CD4-positive, alpha-beta memory T cell (primary cell): Measurements from ENCODE around the gene RERE. TPM values are rescaled to one million over a fixed set of nuclear protein-coding genes. Genes with fewer than 3 reads are reported as not detected.
A peak's percentile ranks its signal among the peaks of the same experiment; 100 is the strongest.

Source experiments
- CTCF ChIA-PET: fragments of 350-600 bp; sonication (Branson Sonifier 250); formaldehyde crosslinking; loops from one replicate; lab custom pipeline; 2021; ENCODE audit warnings: inconsistent platforms; ENCODE audit not compliant: partially characterized antibody; lab: Charles Lee
- POLR2A ChIA-PET: fragments of 350-600 bp; sonication (Branson Sonifier 250); formaldehyde crosslinking; loops from one replicate; lab custom pipeline; 2021; ENCODE audit not compliant: partially characterized antibody; lab: Charles Lee
- DNase-seq, 5 donors: peaks; one replicate each; pipeline versions ENCODE4 v3.0.0 to v3.0.0-alpha.2; 2020 to 2022; ENCODE audit warnings: mixed read lengths in 1 of 5
- H3K27ac ChIP-seq: one replicate; pipeline ENCODE4 v1.7.0; 2013; ENCODE audit warnings: low read depth, low read length
- H3K27me3 ChIP-seq: 2 replicates; pipeline ENCODE4 v1.7.0; 2013; ENCODE audit warnings: mild to moderate bottlenecking, low read length, moderate library complexity; ENCODE audit not compliant: insufficient read depth
- H3K36me3 ChIP-seq: 2 replicates; pipeline ENCODE4 v1.7.0; 2013; ENCODE audit warnings: mild to moderate bottlenecking, low read length, moderate library complexity; ENCODE audit not compliant: insufficient read depth
- H3K4me1 ChIP-seq: 2 replicates; pipeline ENCODE4 v1.7.0; 2013; ENCODE audit warnings: mild to moderate bottlenecking, low read length, moderate library complexity; ENCODE audit not compliant: insufficient read depth
- H3K4me3 ChIP-seq, 2 donors: one replicate each; pipeline ENCODE4 v1.7.0; 2013; ENCODE audit warnings: low read length in 2 of 2, mild to moderate bottlenecking in 1 of 2
- H3K9me3 ChIP-seq, 2 donors: one replicate each; pipeline ENCODE4 v1.7.0; 2013; ENCODE audit warnings: low read length in 2 of 2, control low read depth in 1 of 2; ENCODE audit not compliant: control insufficient read depth in 1 of 2
- H3K27ac Mint-ChIP-seq, 7 donors: one replicate each; pipeline ENCODE4 v1.8.0; 2020 to 2021; ENCODE audit warnings: mixed read lengths in 7 of 7, mild to moderate bottlenecking in 6 of 7, inconsistent platforms in 3 of 7, moderate library complexity in 3 of 7
- H3K27me3 Mint-ChIP-seq, 2 donors: one replicate each; pipeline ENCODE4 v1.8.0; 2020 to 2021; ENCODE audit warnings: mixed read lengths in 2 of 2
- H3K36me3 Mint-ChIP-seq, 2 donors: one replicate each; pipeline ENCODE4 v1.8.0; 2020 to 2021; ENCODE audit warnings: mixed read lengths in 2 of 2, inconsistent platforms in 1 of 2, mild to moderate bottlenecking in 1 of 2
- H3K4me1 Mint-ChIP-seq, 4 donors: one replicate each; pipeline ENCODE4 v1.8.0; 2020 to 2021; ENCODE audit warnings: mixed read lengths in 4 of 4, mild to moderate bottlenecking in 1 of 4
- H3K4me3 Mint-ChIP-seq, 8 donors: one replicate each; pipeline ENCODE4 v1.8.0; 2020 to 2021; ENCODE audit warnings: mixed read lengths in 8 of 8, mild to moderate bottlenecking in 7 of 8, moderate library complexity in 6 of 8, inconsistent platforms in 3 of 8
- H3K9me3 Mint-ChIP-seq, 8 donors: one replicate each; pipeline ENCODE4 v1.8.0; 2020 to 2021; ENCODE audit warnings: mixed read lengths in 8 of 8, mild to moderate bottlenecking in 5 of 8, inconsistent platforms in 3 of 8, moderate library complexity in 1 of 8
- intact Hi-C: fragments of 100-400 bp; cut with micrococcal nuclease; formaldehyde crosslinking; loops from one replicate; pipeline ENCODE4 v1.15.1; 2023
- polyA plus RNA-seq, 2 donors: library from polyadenylated mRNA; unstranded; fragments of 300-500 nt; fragmentation: Illumina TruSeq; gene quantifications; one replicate each; pipeline ENCODE4 v1.2.3, GENCODE V29; 2021
- total RNA-seq, 2 experiments: library from RNA; stranded (reverse); gene quantifications; one replicate each; pipeline ENCODE4 v1.2.3, GENCODE V29; 2021

The RERE gene
- total and polyA plus RNA-seq, 4 experiments from 2014 or later = 0.38 to 117 (median 60.3) TPM

DNA sequence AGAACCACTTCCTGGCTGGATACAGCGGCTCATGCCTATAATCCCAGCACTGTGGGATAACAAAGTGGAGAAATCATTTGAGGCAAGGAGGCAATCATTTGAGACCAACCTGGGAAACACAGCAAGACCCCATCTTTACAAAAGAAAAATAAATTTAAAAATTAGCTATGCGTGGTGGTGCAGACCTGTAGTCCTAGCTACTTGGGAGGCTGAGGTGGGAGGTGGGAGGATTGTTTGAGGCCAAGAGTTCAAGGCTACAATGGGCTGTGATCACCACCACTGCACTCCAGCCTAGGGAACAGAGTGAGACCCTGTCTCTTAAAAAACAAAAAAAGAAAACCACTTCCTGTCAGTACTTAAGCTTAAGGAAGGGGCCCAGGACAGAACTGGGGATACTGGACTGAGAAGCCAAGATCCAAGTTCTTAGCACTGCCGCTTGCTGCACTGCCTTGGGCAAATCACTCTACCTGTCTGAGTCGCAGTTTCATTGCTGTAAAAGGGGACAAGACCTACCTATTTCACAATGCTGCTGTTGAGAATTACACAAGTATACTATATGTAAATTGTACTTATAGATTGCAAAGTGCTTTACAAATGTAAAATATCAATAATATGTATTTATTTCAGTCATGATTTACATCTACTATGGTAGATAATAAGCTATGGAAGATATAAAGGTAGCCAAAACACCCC is 154.9 kb downstream of the RERE start:
- no peaks in the 10 kb centered on the region for H3K27me3 Mint-ChIP-seq
- H3K4me1 Mint-ChIP-seq = peaks cover 0 to 11% (median 8%) of the 10 kb centered on the region in 4 donors
- peak overlapping the region in 1 of 7 donors; percentile 1 for H3K27ac Mint-ChIP-seq
- Histone ChIP-seq H3K36me3 (no peaks in the 10 kb centered on the region), H3K4me3 (no peak overlapping the region), H3K27me3 (no peaks in the 10 kb centered on the region), H3K9me3 (no peaks in the 10 kb centered on the region), H3K4me1 (peaks cover 43% of the 10 kb centered on the region), H3K27ac (no peak overlapping the region)
- H3K4me3 Mint-ChIP-seq = peak overlapping the region in 1 of 8 donors; percentile 9
- no peaks in the 10 kb centered on the region for H3K9me3 Mint-ChIP-seq
- DNase-seq = no peak
- no peaks in the 10 kb centered on the region for H3K36me3 Mint-ChIP-seq
- intact Hi-C loops = no loop called here
- ChIA-PET POLR2A (interaction anchor here (1.0 to 1.4 kb wide), 2 partner anchors 8 to 11 kb away, joined by 3 to 5 read pairs; no protein-coding TSS in a partner anchor), CTCF (interaction anchor here (1.9 kb wide), 1 partner anchor 101 kb away, joined by 10 read pairs; no protein-coding TSS in a partner anchor)

- CTCF ChIA-PET = interaction anchor here (1.3 to 1.9 kb wide), 2 partner anchors 12 to 100 kb away, joined by 4 to 10 read pairs; no protein-coding TSS in a partner anchor
- H3K4me3 ChIP-seq = no peak overlapping the region
- POLR2A ChIA-PET = interaction anchor here (1.0 kb wide), 1 partner anchor 9 kb away, joined by 3 read pairs; no protein-coding TSS in a partner anchor
- H3K27me3 Mint-ChIP-seq = no peaks in the 10 kb centered on the region
- H3K4me1 Mint-ChIP-seq = peaks cover 0 to 10% (median 8%) of the 10 kb centered on the region in 4 donors
- peaks cover 36% of the 10 kb centered on the region for H3K4me1 ChIP-seq
- H3K9me3 Mint-ChIP-seq = no peaks in the 10 kb centered on the region
- no peak overlapping the region for H3K27ac Mint-ChIP-seq
- H3K27ac ChIP-seq = no peak overlapping the region
- H3K36me3 ChIP-seq = no peaks in the 10 kb centered on the region
- no peaks in the 10 kb centered on the region for H3K9me3 ChIP-seq
- no peak overlapping the region for H3K4me3 Mint-ChIP-seq
- H3K27me3 ChIP-seq = no peaks in the 10 kb centered on the region
- H3K36me3 Mint-ChIP-seq = peaks cover 0 to under 1% of the 10 kb centered on the region in 2 donors
- intact Hi-C loops = no loop called here
- no peak for DNase-seq
These were observed 156.0 kb downstream of the RERE start for GRCh38 chr1:8661185-8662110.

GRCh38 chr1:8660411-8660828 is 157.0 kb downstream of the RERE start:
- Mint-ChIP-seq H3K4me1 (peaks cover 0 to 8% (median 3%) of the 10 kb centered on the region in 4 donors), H3K27ac (no peak overlapping the region), H3K4me3 (no peak overlapping the region), H3K27me3 (no peaks in the 10 kb centered on the region), H3K9me3 (no peaks in the 10 kb centered on the region), H3K36me3 (peaks cover 7 to 11% of the 10 kb centered on the region in 2 donors)
- peaks cover 36% of the 10 kb centered on the region for H3K4me1 ChIP-seq
- DNase-seq = no peak
- H3K27ac ChIP-seq = no peak overlapping the region
- intact Hi-C loops = no loop called here
- H3K9me3 ChIP-seq = no peaks in the 10 kb centered on the region
- H3K4me3 ChIP-seq = no peak overlapping the region
- no peaks in the 10 kb centered on the region for H3K27me3 ChIP-seq
- POLR2A ChIA-PET = no interaction called here
- CTCF ChIA-PET = interaction anchor here (1.3 kb wide), 1 partner anchor 13 kb away, joined by 4 read pairs; no protein-coding TSS in a partner anchor
- H3K36me3 ChIP-seq = no peaks in the 10 kb centered on the region

GRCh38 chr1:8659593-8659992 is 157.8 kb downstream of the RERE start:
- CTCF ChIA-PET = no interaction called here
- Mint-ChIP-seq H3K27ac (no peak overlapping the region), H3K27me3 (no peaks in the 10 kb centered on the region), H3K4me1 (peaks cover 0 to 8% (median 3%) of the 10 kb centered on the region in 4 donors), H3K9me3 (no peaks in the 10 kb centered on the region), H3K36me3 (peaks cover 11 to 12% of the 10 kb centered on the region in 2 donors), H3K4me3 (no peak overlapping the region)
- H3K36me3 ChIP-seq = no peaks in the 10 kb centered on the region
- H3K9me3 ChIP-seq = no peaks in the 10 kb centered on the region
- no peaks in the 10 kb centered on the region for H3K27me3 ChIP-seq
- H3K4me3 ChIP-seq = no peak overlapping the region
- H3K27ac ChIP-seq = no peak overlapping the region
- DNase-seq = no peak
- peaks cover 36% of the 10 kb centered on the region for H3K4me1 ChIP-seq
- intact Hi-C loops = no loop called here
- POLR2A ChIA-PET = no interaction called here

- no peak for DNase-seq
- Mint-ChIP-seq H3K27ac (no peak overlapping the region), H3K4me1 (peaks cover 13 to 22% (median 17%) of the 10 kb centered on the region in 4 donors), H3K36me3 (peaks cover 11 to 24% of the 10 kb centered on the region in 2 donors), H3K4me3 (no peak overlapping the region), H3K9me3 (peaks cover 0 to 2% (median 0%) of the 10 kb centered on the region in 8 donors), H3K27me3 (no peaks in the 10 kb centered on the region)
- no peak overlapping the region for H3K27ac ChIP-seq
- no peaks in the 10 kb centered on the region for H3K27me3 ChIP-seq
- H3K9me3 ChIP-seq = no peaks in the 10 kb centered on the region
- peaks cover 13% of the 10 kb centered on the region for H3K4me1 ChIP-seq
- no peak overlapping the region for H3K4me3 ChIP-seq
- ChIA-PET CTCF (no interaction called here), POLR2A (no interaction called here)
- no peaks in the 10 kb centered on the region for H3K36me3 ChIP-seq
- intact Hi-C loops = no loop called here
These were observed 163.6 kb downstream of the RERE start for GRCh38 chr1:8653878-8654277.

- H3K27ac Mint-ChIP-seq = peak overlapping the region in 1 of 7 donors; percentile 52
These were observed 164.9 kb downstream of the RERE start for GRCh38 chr1:8652467-8653046.

More at GRCh38 chr1:8652467-8653046, 164.9 kb downstream of the RERE start:
- POLR2A ChIA-PET = no interaction called here
- CTCF ChIA-PET = no interaction called here
- no peaks in the 10 kb centered on the region for H3K27me3 Mint-ChIP-seq
- Histone ChIP-seq H3K9me3 (no peaks in the 10 kb centered on the region), H3K4me3 (no peak overlapping the region), H3K27me3 (no peaks in the 10 kb centered on the region), H3K36me3 (no peaks in the 10 kb centered on the region), H3K4me1 (peaks cover 13% of the 10 kb centered on the region), H3K27ac (no peak overlapping the region)
- H3K9me3 Mint-ChIP-seq = peaks cover 0 to 2% (median 0%) of the 10 kb centered on the region in 8 donors
- intact Hi-C loops = no loop called here
- peak overlapping the region in 1 of 8 donors; percentile 21 for H3K4me3 Mint-ChIP-seq
- H3K4me1 Mint-ChIP-seq = peaks cover 13 to 22% (median 17%) of the 10 kb centered on the region in 4 donors
- H3K36me3 Mint-ChIP-seq = peaks cover 11 to 24% of the 10 kb centered on the region in 2 donors
- DNase-seq = no peak
